ENCODE data around the gene SPINK8. TPM values are rescaled to one million over a fixed set of nuclear protein-coding genes. Genes with fewer than 3 reads are reported as not detected.

Gene SPINK8
- total and polyA plus RNA-seq, 2 experiments from 2014 or later, result not detected

- Histone ChIP-seq H3K4me3 (no peak overlapping the region), H3K36me3 (no peaks in the 10 kb centered on the region), H3K4me1 (ENCODE audit: low read depth) (peaks cover 28% of the 10 kb centered on the region), H3K27me3 (no peaks in the 10 kb centered on the region), H3K27ac (no peak overlapping the region), H3K9me3 (ENCODE audit: low read depth) (no peaks in the 10 kb centered on the region)
- DNase-seq (ENCODE audit: low read depth in 1 of 2, low spot score in 1 of 2), result peak in 1 of 2 donors; percentile 9
- no peak for TF ChIP-seq CTCF (IDR thresholded peaks at IDR 0.05; ENCODE audit: low read depth, low read length)
Observed at GRCh38 chr3:48369693-48370332, 36.4 kb upstream of the SPINK8 start.

- no peak for TF ChIP-seq CTCF (IDR thresholded peaks at IDR 0.05; ENCODE audit: low read depth, low read length)
- peaks cover 10% of the 10 kb centered on the region for H3K4me1 ChIP-seq (ENCODE audit: low read depth)
Observed at GRCh38 chr3:48367201-48367600, 33.7 kb upstream of the SPINK8 start.

GRCh38 chr3:48364840-48365239 is 31.4 kb upstream of the SPINK8 start:
- no peak overlapping the region for H3K4me3 ChIP-seq
- DNase-seq (ENCODE audit: low read depth in 1 of 2, low spot score in 1 of 2), result no peak
- no peaks in the 10 kb centered on the region for H3K27me3 ChIP-seq
- H3K4me1 ChIP-seq (ENCODE audit: low read depth), result no peaks in the 10 kb centered on the region
- H3K9me3 ChIP-seq (ENCODE audit: low read depth), result no peaks in the 10 kb centered on the region
- TF ChIP-seq CTCF (IDR thresholded peaks at IDR 0.05; ENCODE audit: low read depth, low read length), result no peak
- H3K36me3 ChIP-seq, result no peaks in the 10 kb centered on the region
- no peak overlapping the region for H3K27ac ChIP-seq

More at GRCh38 chr3:48367201-48367600, 33.7 kb upstream of the SPINK8 start:
- H3K9me3 ChIP-seq (ENCODE audit: low read depth), result no peaks in the 10 kb centered on the region
- H3K27ac ChIP-seq, result no peak overlapping the region
- no peaks in the 10 kb centered on the region for H3K36me3 ChIP-seq
- no peaks in the 10 kb centered on the region for H3K27me3 ChIP-seq
- DNase-seq (ENCODE audit: low read depth in 1 of 2, low spot score in 1 of 2), result peak; percentile 12 to 40
- H3K4me3 ChIP-seq, result no peak overlapping the region

GRCh38 chr3:48361928-48362327 is 28.5 kb upstream of the SPINK8 start:
- no peaks in the 10 kb centered on the region for H3K36me3 ChIP-seq
- no peak for TF ChIP-seq CTCF (IDR thresholded peaks at IDR 0.05; ENCODE audit: low read depth, low read length)
- H3K4me3 ChIP-seq, result no peak overlapping the region
- no peaks in the 10 kb centered on the region for H3K4me1 ChIP-seq (ENCODE audit: low read depth)
- no peak overlapping the region for H3K27ac ChIP-seq
- H3K9me3 ChIP-seq (ENCODE audit: low read depth), result no peaks in the 10 kb centered on the region
- H3K27me3 ChIP-seq, result no peaks in the 10 kb centered on the region
- DNase-seq (ENCODE audit: low read depth in 1 of 2, low spot score in 1 of 2), result no peak

GRCh38 chr3:48356419-48356818 is 23.0 kb upstream of the SPINK8 start:
- Histone ChIP-seq H3K27me3 (no peaks in the 10 kb centered on the region), H3K4me1 (ENCODE audit: low read depth) (no peaks in the 10 kb centered on the region), H3K36me3 (no peaks in the 10 kb centered on the region), H3K9me3 (ENCODE audit: low read depth) (no peaks in the 10 kb centered on the region), H3K4me3 (no peak overlapping the region), H3K27ac (no peak overlapping the region)
- DNase-seq (ENCODE audit: low read depth in 1 of 2, low spot score in 1 of 2), result no peak
- no peak for TF ChIP-seq CTCF (IDR thresholded peaks at IDR 0.05; ENCODE audit: low read depth, low read length)
